ENCODE data around the gene NCOA4. TPM values are rescaled to one million over a fixed set of nuclear protein-coding genes. Genes with fewer than 3 reads are reported as not detected.
"Not testable (repeated sequence)": the region's sequence is repeated elsewhere in the genome, so short reads cannot be mapped to it uniquely, and the experiment has no call there.

The NCOA4 gene
- total RNA-seq, 4 donors from 2014 or later, result 140 to 189 (median 160) TPM

DNA sequence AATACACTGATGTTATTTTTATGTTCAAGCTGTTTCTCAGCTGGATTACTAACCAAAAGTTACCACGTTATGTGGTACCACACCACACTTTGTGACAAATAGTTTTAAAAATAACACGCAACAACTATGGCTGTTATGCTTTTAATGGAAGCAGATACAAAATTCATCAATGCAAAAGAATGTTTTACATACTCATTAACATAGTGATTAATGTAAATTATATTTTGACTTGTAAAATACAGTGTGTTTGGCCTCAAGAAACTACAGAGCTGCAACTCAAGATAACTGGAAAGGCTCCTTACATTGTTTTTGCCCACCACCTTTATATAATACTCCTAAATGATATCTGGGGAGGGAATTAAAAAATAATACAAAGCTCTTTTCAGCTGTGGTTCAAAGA lies 25.5 kb downstream of the NCOA4 start:
- no peak overlapping the region for H3K4me3 ChIP-seq (replicated peaks in 1 of 3)
- no peaks in the 10 kb centered on the region for H3K4me1 ChIP-seq
- 97 to 98% methylated on average over 2 of the region's 2 CpGs for WGBS, 2 donors
- no peak overlapping the region for H3K27ac ChIP-seq
- no peak for TF ChIP-seq POLR2A (IDR thresholded peaks at IDR 0.05)
- TF ChIP-seq, protein P1, sequence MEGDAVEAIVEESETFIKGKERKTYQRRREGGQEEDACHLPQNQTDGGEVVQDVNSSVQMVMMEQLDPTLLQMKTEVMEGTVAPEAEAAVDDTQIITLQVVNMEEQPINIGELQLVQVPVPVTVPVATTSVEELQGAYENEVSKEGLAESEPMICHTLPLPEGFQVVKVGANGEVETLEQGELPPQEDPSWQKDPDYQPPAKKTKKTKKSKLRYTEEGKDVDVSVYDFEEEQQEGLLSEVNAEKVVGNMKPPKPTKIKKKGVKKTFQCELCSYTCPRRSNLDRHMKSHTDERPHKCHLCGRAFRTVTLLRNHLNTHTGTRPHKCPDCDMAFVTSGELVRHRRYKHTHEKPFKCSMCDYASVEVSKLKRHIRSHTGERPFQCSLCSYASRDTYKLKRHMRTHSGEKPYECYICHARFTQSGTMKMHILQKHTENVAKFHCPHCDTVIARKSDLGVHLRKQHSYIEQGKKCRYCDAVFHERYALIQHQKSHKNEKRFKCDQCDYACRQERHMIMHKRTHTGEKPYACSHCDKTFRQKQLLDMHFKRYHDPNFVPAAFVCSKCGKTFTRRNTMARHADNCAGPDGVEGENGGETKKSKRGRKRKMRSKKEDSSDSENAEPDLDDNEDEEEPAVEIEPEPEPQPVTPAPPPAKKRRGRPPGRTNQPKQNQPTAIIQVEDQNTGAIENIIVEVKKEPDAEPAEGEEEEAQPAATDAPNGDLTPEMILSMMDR (IDR thresholded peaks at IDR 0.05), result no peak
- no peaks in the 10 kb centered on the region for H3K27me3 ChIP-seq
- H3K9me3 ChIP-seq, result no peaks in the 10 kb centered on the region
- peaks cover 57 to 82% of the 10 kb centered on the region in 2 donors for H3K36me3 ChIP-seq
- no peak for DNase-seq
- intact Hi-C loops (cut with DNase I), result no loop called here

DNA sequence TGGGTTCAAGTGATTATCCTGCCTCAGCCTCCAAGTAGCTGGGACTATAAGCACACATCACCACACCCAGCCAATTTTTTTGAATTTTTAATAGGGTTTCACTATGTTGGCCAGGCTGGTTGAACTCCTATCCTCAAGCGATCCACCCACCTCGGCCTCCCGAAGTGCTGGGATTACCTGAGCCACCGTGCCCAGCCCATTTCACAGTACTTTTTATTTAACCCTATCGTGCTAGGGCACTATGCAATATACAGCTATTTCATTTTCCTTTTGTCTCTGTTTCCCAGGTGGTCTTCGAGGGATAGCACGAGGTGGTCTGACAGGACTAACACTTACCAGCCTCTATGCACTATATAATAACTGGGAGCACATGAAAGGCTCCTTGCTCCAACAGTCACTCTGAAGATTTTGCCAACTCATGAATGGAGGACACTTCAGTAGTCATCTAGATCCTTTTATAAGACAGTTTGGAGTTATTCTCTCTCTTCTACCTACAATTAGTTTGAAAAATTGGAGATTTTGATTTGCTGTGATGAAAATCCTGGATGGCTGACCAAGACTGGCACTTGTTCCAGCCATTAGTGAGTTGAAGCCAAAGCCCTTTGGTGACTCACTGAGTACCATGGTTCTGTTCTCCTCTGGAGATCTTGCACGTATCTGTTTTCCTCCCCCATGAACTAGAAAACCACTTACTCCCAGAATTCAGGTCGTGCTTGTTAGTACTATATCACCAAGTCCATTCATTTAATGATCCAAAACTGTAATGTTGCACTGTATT lies 27.3 kb downstream of the NCOA4 start:
- no peak for DNase-seq
- Histone ChIP-seq H3K36me3 (peaks cover 43 to 72% of the 10 kb centered on the region in 2 donors), H3K4me3 (replicated peaks in 1 of 3) (no peak overlapping the region), H3K4me1 (no peaks in the 10 kb centered on the region), H3K27ac (no peak overlapping the region), H3K27me3 (no peaks in the 10 kb centered on the region), H3K9me3 (no peaks in the 10 kb centered on the region)
- intact Hi-C loops (cut with DNase I), result no loop called here
- 94% methylated on average over 9 of the region's 9 CpGs for WGBS, 2 donors
- no peak for TF ChIP-seq POLR2A (IDR thresholded peaks at IDR 0.05)
- TF ChIP-seq, protein P1 (IDR thresholded peaks at IDR 0.05), result no peak

DNA sequence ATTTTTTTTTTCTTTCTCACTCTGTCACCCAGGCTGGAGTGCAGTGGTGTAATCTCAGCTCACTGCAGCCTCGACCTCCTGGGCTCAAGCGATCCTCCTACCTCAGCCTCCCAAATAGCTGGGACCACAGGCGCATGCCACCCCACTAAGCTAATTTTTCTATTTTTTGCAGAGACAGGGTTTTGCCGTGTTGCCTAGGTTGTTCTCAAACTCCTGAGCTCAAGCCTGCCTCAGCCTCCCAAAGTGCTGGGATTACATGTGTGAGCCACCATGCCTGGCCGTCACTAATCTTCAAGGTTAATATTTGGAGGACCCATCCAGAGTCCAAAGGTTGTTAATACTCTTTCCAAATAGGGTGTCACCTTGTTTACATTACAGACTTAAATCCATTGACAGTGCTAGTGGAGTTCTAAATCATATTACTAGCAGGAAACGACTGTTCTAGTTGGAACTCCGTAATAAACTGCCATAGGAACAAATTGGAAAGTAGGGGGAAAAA lies 28.2 kb downstream of the NCOA4 start:
- DNase-seq; H3K4me1 ChIP-seq; H3K9me3 ChIP-seq; H3K27ac ChIP-seq; intact Hi-C loops (cut with DNase I); H3K27me3 ChIP-seq; H3K4me3 ChIP-seq (replicated peaks in 1 of 3): not testable (repeated sequence)
- 94 to 97% methylated on average over 7 of the region's 7 CpGs for WGBS, 2 donors
- H3K36me3 ChIP-seq, result peaks cover 38 to 73% of the 10 kb centered on the region in 2 donors

DNA sequence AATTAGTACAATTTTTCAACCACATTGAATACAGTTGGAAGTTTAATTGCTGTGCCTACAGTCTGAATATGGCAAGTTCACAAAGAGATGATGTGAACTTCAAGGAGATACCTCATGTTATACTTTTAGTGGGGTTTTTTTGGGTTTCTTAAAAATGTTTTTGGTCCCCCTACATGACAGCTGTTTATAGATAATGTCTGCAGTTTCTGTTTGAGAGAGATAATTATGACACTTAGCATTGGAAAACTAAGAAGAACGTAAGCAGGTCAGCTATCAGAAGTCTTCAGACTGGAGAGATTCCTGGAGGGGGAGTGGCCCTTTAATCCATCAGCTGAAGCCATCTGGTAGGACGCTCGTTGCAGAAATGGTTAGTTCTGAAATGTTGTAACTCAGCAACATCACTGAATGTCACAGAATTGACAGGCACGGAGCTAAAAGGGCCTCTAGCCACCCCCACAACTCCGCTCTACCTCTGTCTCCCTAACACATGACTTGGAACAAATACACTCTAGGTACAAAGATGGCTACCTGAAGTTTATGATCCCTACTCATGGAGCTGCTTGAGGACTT lies 29.2 kb downstream of the NCOA4 start:
- TF ChIP-seq POLR2A (IDR thresholded peaks at IDR 0.05), result no peak
- TF ChIP-seq, protein P1 (IDR thresholded peaks at IDR 0.05), result no peak
- intact Hi-C loops (cut with DNase I), result no loop called here
- peaks cover 30 to 65% of the 10 kb centered on the region in 2 donors for H3K36me3 ChIP-seq
- DNase-seq, result no peak
- H3K27ac ChIP-seq, result no peak overlapping the region
- 86 to 88% methylated on average over 5 of the region's 5 CpGs for WGBS, 2 donors
- H3K27me3 ChIP-seq, result no peaks in the 10 kb centered on the region
- no peak overlapping the region for H3K4me3 ChIP-seq (replicated peaks in 1 of 3)
- H3K9me3 ChIP-seq, result no peaks in the 10 kb centered on the region
- H3K4me1 ChIP-seq, result no peaks in the 10 kb centered on the region

DNA sequence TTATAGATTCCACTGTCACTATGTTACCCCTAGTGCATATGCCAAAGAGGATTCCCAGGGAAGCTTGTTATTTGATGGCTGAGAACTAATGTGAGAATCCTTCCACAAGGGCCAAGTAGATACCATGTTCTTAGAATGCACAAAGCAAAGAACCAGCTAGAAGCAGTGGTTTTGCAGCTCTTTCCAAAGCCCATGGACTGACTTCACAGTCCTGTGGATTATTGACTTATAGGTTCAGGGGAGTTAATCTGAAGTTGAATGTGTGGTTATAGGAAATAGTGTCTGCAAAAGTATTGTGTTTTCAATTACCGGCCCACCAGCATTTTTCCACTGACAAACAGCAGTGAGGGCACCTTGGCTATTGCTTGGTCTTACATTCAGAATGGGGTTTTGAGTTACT lies 29.9 kb downstream of the NCOA4 start:
- intact Hi-C loops (cut with DNase I), result no loop called here
- TF ChIP-seq, protein P1 (IDR thresholded peaks at IDR 0.05), result no peak
- TF ChIP-seq POLR2A (IDR thresholded peaks at IDR 0.05), result no peak
- no peaks in the 10 kb centered on the region for H3K4me1 ChIP-seq
- H3K36me3 ChIP-seq, result peaks cover 26 to 57% of the 10 kb centered on the region in 2 donors
- no peaks in the 10 kb centered on the region for H3K27me3 ChIP-seq
- no peak overlapping the region for H3K4me3 ChIP-seq (replicated peaks in 1 of 3)
- no peaks in the 10 kb centered on the region for H3K9me3 ChIP-seq
- no peak for DNase-seq
- H3K27ac ChIP-seq, result no peak overlapping the region
- 89 to 92% methylated on average over 1 of the region's 1 CpG for WGBS, 2 donors

DNA sequence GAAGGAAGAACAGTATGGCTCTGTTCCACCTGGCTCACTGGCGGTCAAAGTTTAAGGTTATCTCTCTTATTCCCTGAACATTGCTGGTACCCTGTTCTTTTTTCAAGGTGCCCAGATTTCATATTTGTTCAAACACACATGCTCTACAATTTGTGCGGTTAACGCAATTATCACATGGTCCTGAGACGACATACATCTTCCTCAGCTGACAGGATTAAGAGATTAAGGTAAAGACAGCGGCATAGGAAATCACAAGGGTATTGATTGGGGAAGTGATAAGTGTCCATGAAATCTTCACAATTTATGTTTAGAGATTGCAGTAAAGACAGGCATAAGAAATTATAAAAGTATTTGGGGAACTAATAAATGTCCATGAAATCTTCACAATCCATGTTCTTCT lies 30.5 kb downstream of the NCOA4 start:
- H3K4me1 ChIP-seq; H3K9me3 ChIP-seq; intact Hi-C loops (cut with DNase I); H3K27ac ChIP-seq; H3K4me3 ChIP-seq (replicated peaks in 1 of 3); DNase-seq; H3K27me3 ChIP-seq: not testable (repeated sequence)
- peaks cover 26 to 51% of the 10 kb centered on the region in 2 donors for H3K36me3 ChIP-seq
- 97% methylated on average over 5 of the region's 5 CpGs for WGBS, 2 donors
